Body of pancreas (tissue), 4 donors: ENCODE results near the gene ATAT1.

Experiments used
- CTCF ChIP-seq, 7 experiments: fragments of 450-650 bp in 4 of 7; fragments of 200-600 bp in 3 of 7; sonication (generic) in 3 of 7; IDR thresholded peaks; one replicate each; pipeline ENCODE4 v1.5.1; 2016 to 2019; ENCODE audit warnings: antibody characterized with exemption in 7 of 7
- POLR2A ChIP-seq, 3 donors: fragments of 450-650 bp; IDR thresholded peaks; one replicate each; pipeline ENCODE4 v1.6.1; 2016; ENCODE audit warnings: antibody characterized with exemption in 3 of 3, mild to moderate bottlenecking in 2 of 3

DNA sequence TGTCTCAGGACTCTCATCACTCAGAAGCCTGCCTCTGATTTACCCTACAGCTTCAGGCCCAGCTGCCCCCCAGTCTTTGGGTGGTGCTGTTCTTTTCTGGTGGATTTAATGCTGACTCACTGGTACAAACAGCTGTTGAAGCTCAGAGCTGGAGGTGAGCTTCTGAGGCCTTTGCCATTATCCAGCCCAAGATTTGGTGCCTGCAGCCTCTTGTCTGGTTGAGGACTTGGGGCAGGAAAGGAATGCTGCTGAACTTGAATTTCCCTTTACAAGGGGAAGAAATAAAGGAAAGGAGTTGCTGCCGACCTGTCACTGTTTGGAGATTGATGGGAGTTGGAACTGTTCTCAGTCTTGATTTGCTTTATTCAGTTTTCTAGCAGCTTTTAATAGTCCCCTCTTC, 35.7 kb upstream of the ATAT1 start:
- no peak for TF ChIP-seq POLR2A (IDR thresholded peaks at IDR 0.05)
- TF ChIP-seq CTCF (IDR thresholded peaks at IDR 0.05), result no peak
